ENCODE results near the gene FAM174C.

The FAM174C gene

DNA sequence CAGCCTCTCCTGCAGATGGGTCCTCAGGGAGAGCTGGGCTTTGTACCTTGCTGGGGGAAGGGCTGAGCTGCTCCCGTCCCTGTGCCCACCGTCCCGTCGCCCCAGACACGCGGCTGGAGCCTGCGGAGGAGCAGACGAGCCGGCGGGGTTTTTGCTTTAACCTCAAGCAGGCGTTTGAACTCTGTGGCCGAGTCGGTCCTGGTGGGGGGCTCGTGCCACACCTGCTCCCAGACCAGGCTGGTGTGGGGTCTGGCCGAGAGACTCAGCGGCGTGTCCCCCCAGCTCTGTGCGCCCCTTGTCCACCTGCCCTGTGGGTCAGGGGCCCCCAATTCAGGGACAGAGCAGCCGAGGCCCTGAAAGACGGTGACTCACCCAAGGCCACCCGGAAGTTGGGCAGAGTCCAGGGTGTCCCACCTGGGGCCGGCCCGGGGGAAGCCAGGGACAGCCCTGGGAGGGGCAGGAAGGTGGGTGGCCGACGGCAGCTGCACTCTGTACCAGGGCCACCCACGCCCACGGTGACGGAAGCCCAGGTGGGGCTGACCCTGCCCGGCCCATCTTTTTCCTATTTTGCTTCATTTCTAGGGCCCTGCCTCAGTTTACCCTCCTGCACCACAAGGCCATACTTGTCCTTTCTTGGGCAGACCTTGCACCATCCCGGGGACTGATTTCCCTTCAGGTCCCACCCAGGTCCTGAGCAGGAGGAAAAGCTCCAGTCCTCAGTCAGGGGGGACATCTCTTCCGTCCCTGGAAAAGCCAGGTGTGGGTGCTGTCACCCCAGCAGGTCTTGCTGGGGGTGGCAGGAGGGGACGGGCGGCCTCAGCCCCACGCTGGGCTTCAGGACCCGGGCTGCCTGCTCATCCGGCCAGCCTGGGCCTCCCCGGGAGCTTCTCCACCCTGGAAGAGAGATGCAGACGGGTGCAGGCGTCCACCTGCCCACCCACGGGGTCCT is 15.6 kb downstream of the FAM174C start:
- peaks cover 19% of the 10 kb centered on the region for H3K27me3 ChIP-seq (ENCODE audit: control insufficient read depth, insufficient read depth, low read length)
- H3K27ac ChIP-seq (ENCODE audit: low read length) = no peak overlapping the region
- H3K36me3 ChIP-seq (ENCODE audit: control insufficient read depth, low read depth, low read length) = no peaks in the 10 kb centered on the region
- H3K4me3 ChIP-seq (ENCODE audit: low read length) = no peak overlapping the region
- H3K4me1 ChIP-seq (ENCODE audit: control insufficient read depth, low read depth, low read length) = no peaks in the 10 kb centered on the region
- no peaks in the 10 kb centered on the region for H3K9me3 ChIP-seq (ENCODE audit: control insufficient read depth, low read depth, low read length)
- no peak overlapping the region for H3K9ac ChIP-seq (ENCODE audit: low read length)

- no peak overlapping the region for H3K4me3 ChIP-seq (ENCODE audit: low read length)
Observed at GRCh38 chr19:1291761-1292418, 16.6 kb downstream of the FAM174C start.

DNA sequence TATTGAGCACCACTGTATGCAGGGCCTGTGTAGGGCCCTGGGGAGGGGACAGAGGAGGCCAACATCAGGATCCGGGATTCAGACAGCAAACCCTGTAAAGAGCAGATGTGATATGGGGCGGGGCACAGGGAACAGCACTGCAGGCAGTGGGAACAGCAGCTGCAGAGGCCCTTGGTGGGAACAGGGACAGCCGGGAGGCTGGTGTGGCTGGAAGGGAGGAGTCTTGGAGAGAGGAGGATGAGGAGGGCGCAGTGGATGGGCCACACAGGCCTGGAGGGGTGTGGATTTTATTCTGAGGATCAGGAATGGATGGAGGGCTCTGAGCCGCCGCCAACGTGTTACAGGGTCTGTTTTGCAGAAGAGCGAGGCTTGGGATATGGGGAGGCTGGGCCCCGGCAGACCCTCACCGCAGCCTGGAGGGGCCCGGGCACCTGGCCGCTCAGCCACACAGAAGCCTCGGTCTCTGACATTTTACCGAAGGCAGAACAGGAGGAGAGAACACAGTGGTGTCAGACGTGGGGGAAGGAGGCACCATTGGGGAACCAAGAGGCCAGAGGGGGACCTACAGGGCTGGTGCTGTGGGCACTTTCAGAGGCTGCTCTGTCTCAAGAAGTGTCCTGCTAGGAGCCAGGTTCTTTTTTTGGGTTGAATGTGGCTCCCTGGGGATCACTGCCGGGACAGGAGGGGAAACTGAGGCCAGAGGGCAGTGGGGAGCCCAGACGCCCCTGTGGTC is 17.3 kb downstream of the FAM174C start:
- Histone ChIP-seq H3K27ac (ENCODE audit: low read length) (no peak overlapping the region), H3K9ac (ENCODE audit: low read length) (no peak overlapping the region), H3K27me3 (ENCODE audit: control insufficient read depth, insufficient read depth, low read length) (peaks cover 13% of the 10 kb centered on the region), H3K36me3 (ENCODE audit: control insufficient read depth, low read depth, low read length) (no peaks in the 10 kb centered on the region), H3K9me3 (ENCODE audit: control insufficient read depth, low read depth, low read length) (no peaks in the 10 kb centered on the region), H3K4me1 (ENCODE audit: control insufficient read depth, low read depth, low read length) (no peaks in the 10 kb centered on the region), H3K4me3 (ENCODE audit: low read length) (no peak overlapping the region)

More at GRCh38 chr19:1291761-1292418, 16.6 kb downstream of the FAM174C start:
- Histone ChIP-seq H3K27ac (ENCODE audit: low read length) (no peak overlapping the region), H3K27me3 (ENCODE audit: control insufficient read depth, insufficient read depth, low read length) (peaks cover 13% of the 10 kb centered on the region), H3K9ac (ENCODE audit: low read length) (no peak overlapping the region), H3K9me3 (ENCODE audit: control insufficient read depth, low read depth, low read length) (no peaks in the 10 kb centered on the region), H3K4me1 (ENCODE audit: control insufficient read depth, low read depth, low read length) (no peaks in the 10 kb centered on the region), H3K36me3 (ENCODE audit: control insufficient read depth, low read depth, low read length) (no peaks in the 10 kb centered on the region)

GRCh38 chr19:1293782-1294604 is 18.7 kb downstream of the FAM174C start:
- Histone ChIP-seq H3K4me3 (ENCODE audit: low read length) (no peak overlapping the region), H3K4me1 (ENCODE audit: control insufficient read depth, low read depth, low read length) (no peaks in the 10 kb centered on the region), H3K9ac (ENCODE audit: low read length) (no peak overlapping the region), H3K27ac (ENCODE audit: low read length) (no peak overlapping the region), H3K36me3 (ENCODE audit: control insufficient read depth, low read depth, low read length) (no peaks in the 10 kb centered on the region), H3K27me3 (ENCODE audit: control insufficient read depth, insufficient read depth, low read length) (peaks cover 13% of the 10 kb centered on the region), H3K9me3 (ENCODE audit: control insufficient read depth, low read depth, low read length) (no peaks in the 10 kb centered on the region)

GRCh38 chr19:1294688-1295087 is 19.4 kb downstream of the FAM174C start:
- Histone ChIP-seq H3K9me3 (ENCODE audit: control insufficient read depth, low read depth, low read length) (no peaks in the 10 kb centered on the region), H3K4me3 (ENCODE audit: low read length) (no peak overlapping the region), H3K9ac (ENCODE audit: low read length) (no peak overlapping the region), H3K4me1 (ENCODE audit: control insufficient read depth, low read depth, low read length) (no peaks in the 10 kb centered on the region), H3K27me3 (ENCODE audit: control insufficient read depth, insufficient read depth, low read length) (peaks cover 13% of the 10 kb centered on the region), H3K36me3 (ENCODE audit: control insufficient read depth, low read depth, low read length) (no peaks in the 10 kb centered on the region), H3K27ac (ENCODE audit: low read length) (no peak overlapping the region)

DNA sequence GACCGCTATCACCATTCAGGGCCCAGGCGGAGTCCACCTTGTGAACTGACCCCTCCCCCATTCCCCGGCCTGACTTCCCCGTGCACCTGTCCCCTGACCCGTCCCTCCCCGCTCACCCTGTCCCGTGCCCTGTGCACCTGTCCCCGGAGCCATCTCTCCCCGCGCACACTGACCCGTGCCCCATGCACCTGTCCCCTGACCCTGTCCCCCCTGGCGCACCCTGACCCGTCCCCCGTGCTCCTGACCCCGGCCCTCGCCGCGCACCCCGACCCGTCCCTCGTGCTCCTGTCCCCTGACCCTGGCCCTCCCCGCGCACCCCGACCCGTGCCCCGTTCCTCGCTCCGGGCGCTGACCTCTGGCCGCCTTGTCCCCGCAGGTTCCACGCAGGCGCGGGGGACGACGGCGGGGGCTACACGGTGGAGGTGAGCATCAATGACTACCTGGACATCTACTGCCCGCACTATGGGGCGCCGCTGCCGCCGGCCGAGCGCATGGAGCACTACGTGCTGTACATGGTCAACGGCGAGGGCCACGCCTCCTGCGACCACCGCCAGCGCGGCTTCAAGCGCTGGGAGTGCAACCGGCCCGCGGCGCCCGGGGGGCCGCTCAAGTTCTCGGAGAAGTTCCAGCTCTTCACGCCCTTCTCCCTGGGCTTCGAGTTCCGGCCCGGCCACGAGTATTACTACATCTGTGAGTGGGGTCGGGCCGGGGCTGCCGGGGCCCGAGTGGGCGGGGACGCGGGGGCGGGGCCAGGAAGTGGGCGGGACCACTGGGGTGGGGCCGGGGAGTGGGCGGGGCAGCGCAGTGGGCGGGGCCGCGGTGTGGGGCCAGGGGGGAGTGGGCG is 20.1 kb downstream of the FAM174C start:
- Histone ChIP-seq H3K27ac (ENCODE audit: low read length) (no peak overlapping the region), H3K27me3 (ENCODE audit: control insufficient read depth, insufficient read depth, low read length) (peaks cover 13% of the 10 kb centered on the region), H3K9me3 (ENCODE audit: control insufficient read depth, low read depth, low read length) (no peaks in the 10 kb centered on the region), H3K4me1 (ENCODE audit: control insufficient read depth, low read depth, low read length) (no peaks in the 10 kb centered on the region), H3K36me3 (ENCODE audit: control insufficient read depth, low read depth, low read length) (no peaks in the 10 kb centered on the region), H3K9ac (ENCODE audit: low read length) (no peak overlapping the region), H3K4me3 (ENCODE audit: low read length) (peak overlapping the region; percentile 45)

GRCh38 chr19:1296078-1296477 is 20.7 kb downstream of the FAM174C start:
- H3K27me3 ChIP-seq (ENCODE audit: control insufficient read depth, insufficient read depth, low read length) = peaks cover 13% of the 10 kb centered on the region
- no peak overlapping the region for H3K27ac ChIP-seq (ENCODE audit: low read length)
- H3K4me1 ChIP-seq (ENCODE audit: control insufficient read depth, low read depth, low read length) = no peaks in the 10 kb centered on the region
- no peaks in the 10 kb centered on the region for H3K9me3 ChIP-seq (ENCODE audit: control insufficient read depth, low read depth, low read length)
- no peaks in the 10 kb centered on the region for H3K36me3 ChIP-seq (ENCODE audit: control insufficient read depth, low read depth, low read length)
- no peak overlapping the region for H3K4me3 ChIP-seq (ENCODE audit: low read length)
- no peak overlapping the region for H3K9ac ChIP-seq (ENCODE audit: low read length)

DNA sequence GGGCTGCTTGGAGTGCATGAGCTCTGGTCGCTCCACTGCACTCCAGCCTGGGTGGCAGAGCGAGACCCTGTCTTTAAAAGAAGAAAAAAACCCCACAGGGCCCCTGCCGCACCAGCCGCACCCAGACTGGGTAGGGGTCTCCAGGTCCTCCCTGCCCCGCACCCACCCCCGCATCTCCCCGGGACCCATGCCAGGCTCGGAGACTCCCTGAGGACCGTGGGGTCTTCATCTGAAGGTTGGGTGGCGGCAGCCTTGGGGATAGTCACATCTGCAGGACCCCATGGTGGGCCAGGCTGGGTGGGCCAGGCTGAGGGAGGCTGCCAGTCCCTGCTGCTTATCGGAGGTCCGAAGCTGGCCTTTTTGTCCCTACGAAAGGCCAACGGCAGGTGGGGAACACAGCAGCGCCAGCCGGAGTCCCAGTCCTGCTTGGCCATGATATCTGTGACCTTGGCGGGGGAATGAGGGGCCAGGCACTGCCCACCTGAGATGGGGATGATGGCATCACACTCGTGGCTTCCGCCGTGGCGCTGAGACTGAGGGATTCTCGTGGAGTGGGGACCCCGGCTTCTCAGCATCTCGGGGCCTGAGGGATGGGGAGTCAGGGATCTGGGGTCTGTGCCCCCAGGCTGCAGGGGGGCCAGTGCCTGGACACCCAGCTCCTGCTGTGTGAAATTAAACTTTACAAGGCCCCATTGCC is 21.4 kb downstream of the FAM174C start:
- no peak overlapping the region for H3K9ac ChIP-seq (ENCODE audit: low read length)
- H3K4me1 ChIP-seq (ENCODE audit: control insufficient read depth, low read depth, low read length) = no peaks in the 10 kb centered on the region
- peaks cover 13% of the 10 kb centered on the region for H3K27me3 ChIP-seq (ENCODE audit: control insufficient read depth, insufficient read depth, low read length)
- H3K36me3 ChIP-seq (ENCODE audit: control insufficient read depth, low read depth, low read length) = no peaks in the 10 kb centered on the region
- H3K4me3 ChIP-seq (ENCODE audit: low read length) = no peak overlapping the region
- H3K27ac ChIP-seq (ENCODE audit: low read length) = no peak overlapping the region
- no peaks in the 10 kb centered on the region for H3K9me3 ChIP-seq (ENCODE audit: control insufficient read depth, low read depth, low read length)

DNA sequence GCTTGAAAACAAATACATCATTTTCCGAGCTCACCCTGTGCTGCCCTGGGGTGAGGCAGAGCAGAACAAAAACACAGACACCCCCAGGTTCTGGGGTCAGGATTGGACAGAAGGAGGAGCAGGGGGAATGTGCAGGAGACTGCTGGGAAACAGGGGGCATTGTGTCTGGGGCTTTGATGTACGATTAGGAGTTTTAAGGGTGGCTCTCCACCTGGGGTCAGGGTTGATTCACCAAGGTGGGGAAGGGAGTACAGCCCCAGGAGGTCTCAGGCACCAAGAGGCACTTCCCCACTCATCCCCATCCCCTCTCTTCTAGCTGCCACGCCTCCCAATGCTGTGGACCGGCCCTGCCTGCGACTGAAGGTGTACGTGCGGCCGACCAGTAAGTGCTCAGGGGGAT is 22.9 kb downstream of the FAM174C start:
- Histone ChIP-seq H3K9ac (ENCODE audit: low read length) (no peak overlapping the region), H3K9me3 (ENCODE audit: control insufficient read depth, low read depth, low read length) (no peaks in the 10 kb centered on the region), H3K4me3 (ENCODE audit: low read length) (no peak overlapping the region), H3K27ac (ENCODE audit: low read length) (no peak overlapping the region), H3K4me1 (ENCODE audit: control insufficient read depth, low read depth, low read length) (no peaks in the 10 kb centered on the region), H3K27me3 (ENCODE audit: control insufficient read depth, insufficient read depth, low read length) (peaks cover 13% of the 10 kb centered on the region), H3K36me3 (ENCODE audit: control insufficient read depth, low read depth, low read length) (no peaks in the 10 kb centered on the region)

GRCh38 chr19:1299801-1300200 is 24.5 kb downstream of the FAM174C start:
- Histone ChIP-seq H3K9me3 (ENCODE audit: control insufficient read depth, low read depth, low read length) (no peaks in the 10 kb centered on the region), H3K27me3 (ENCODE audit: control insufficient read depth, insufficient read depth, low read length) (peaks cover 7% of the 10 kb centered on the region), H3K4me3 (ENCODE audit: low read length) (no peak overlapping the region), H3K4me1 (ENCODE audit: control insufficient read depth, low read depth, low read length) (no peaks in the 10 kb centered on the region), H3K36me3 (ENCODE audit: control insufficient read depth, low read depth, low read length) (no peaks in the 10 kb centered on the region), H3K27ac (ENCODE audit: low read length) (no peak overlapping the region), H3K9ac (ENCODE audit: low read length) (no peak overlapping the region)

Data from iPS-18a (cell line).